Activated T-helper 1 cell treated with anti-CD3 and anti-CD28 coated beads, Interleukin-2, amount 50 U/mL, for 16 hours (primary cell): Measurements from ENCODE around the gene RNF19B.
A peak's percentile ranks its signal among the peaks of the same experiment; 100 is the strongest.

Experiments used
- DNase-seq, 2 donors: peaks; one replicate each; pipeline ENCODE4 v3.0.0-alpha.2; 2020; ENCODE audit warnings: low read depth in 1 of 2, low spot score in 1 of 2

Gene RNF19B

DNA sequence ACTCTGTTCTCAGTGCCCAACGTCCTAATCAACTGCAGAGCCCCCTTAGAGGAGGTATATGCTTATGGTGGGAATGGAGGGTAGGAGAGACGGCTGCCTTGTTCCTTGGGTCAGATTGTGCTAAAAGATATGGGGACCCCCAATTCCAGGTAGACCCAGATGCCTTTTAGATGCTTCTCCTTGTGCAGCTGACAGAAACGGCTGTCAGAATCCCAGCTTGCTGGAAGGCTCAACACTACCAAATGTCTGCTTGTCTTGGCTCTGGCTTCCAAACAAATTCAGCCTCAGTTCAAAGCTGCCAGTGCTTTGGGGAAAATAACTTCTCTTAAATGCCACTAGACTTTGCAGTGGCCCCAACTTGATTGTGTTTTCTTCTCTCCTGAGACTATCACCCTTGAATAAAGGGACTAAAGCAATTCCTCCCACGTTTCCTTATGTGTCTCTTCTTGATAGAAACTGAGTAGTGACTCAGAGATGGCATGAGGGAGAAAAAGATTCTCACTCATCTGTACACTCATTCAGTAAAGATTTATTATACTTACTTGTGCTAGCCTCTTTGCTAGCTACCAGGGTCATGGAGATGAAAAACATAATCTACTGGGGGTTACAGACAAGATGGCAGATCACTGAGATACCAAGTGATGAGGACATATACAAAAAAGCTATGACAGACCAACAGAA, 3.4 kb upstream of the RNF19B start:
- DNase-seq: no peak

DNA sequence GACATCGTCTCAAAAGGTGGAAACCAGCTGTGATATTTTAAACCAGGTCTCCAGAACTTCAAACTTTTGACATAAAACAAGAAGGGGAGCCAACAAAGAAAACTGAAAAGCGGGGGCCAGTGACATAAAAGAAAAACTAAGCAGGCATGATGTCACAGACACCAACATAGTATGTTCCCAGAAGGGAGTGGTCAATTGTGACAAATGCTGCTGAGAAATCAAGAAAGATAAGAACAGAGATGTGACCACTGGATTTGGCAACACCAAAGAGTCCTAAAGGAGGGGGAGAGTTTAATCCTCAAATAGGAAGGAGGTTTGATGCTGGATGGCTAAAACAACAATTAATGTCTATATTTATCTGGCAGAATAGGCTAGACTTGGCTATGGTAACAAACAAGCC, 2.3 kb upstream of the RNF19B start:
- DNase-seq: no peak

DNA sequence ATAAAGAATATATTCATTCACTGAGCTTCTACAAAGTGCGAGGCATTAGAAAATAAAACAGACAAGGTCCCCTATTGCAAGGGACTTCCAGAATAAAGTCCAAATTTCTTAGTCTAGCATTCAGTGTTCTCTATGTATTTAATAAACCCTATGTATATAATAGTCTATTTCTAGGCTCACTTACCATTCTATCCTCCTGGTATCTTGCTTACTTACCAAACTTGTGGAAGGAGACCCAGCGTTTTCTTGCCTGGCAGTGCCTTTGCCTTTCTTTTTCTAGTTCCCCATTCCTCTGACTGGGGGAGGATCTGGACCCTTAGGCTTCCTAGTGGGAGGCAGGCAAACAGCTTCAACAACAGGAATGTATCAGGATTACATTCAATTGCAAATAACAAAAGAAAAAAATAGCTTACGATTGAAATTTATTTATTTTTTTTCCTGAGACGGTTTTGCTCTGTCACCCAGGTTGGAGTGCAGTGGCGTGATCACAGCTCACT, 690 bp upstream of the RNF19B start:
- DNase-seq: no peak

DNA sequence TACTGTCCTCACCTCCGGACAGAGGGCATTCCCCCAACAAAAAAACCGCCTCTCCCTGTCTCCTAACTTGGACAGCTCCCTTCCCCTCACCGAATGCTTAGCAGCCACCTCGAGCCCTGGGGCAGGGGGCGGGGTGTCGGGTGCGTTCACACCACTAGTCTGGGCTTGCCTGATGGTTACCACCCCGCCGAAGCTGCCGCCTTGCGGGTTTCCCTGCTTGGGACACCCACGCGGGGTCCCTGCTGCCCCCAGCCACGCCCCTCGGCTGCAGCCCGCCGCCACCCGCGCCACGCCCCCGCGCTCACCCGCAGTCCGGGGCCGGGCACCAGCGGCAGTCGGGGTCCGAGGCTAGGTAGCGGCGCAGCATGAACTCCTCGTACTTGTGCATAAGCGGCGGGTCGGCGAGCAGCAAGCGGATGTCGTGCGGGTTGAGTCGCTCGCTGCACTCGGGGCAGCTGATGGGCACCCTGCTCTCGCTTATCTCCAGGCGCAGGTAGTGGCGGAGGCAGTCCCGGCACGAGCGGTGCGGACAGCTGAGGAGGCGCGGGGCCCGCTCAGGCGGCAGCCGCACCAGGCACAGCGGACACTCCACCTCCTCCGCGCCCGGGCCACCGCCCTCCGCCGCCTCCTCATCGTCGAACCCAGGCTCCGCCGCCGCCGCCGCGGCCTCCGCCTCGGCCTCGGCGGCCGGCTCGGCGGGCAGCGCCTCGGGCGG, 706 bp downstream of the RNF19B start:
- peak; percentile 22 to 52 for DNase-seq

DNA sequence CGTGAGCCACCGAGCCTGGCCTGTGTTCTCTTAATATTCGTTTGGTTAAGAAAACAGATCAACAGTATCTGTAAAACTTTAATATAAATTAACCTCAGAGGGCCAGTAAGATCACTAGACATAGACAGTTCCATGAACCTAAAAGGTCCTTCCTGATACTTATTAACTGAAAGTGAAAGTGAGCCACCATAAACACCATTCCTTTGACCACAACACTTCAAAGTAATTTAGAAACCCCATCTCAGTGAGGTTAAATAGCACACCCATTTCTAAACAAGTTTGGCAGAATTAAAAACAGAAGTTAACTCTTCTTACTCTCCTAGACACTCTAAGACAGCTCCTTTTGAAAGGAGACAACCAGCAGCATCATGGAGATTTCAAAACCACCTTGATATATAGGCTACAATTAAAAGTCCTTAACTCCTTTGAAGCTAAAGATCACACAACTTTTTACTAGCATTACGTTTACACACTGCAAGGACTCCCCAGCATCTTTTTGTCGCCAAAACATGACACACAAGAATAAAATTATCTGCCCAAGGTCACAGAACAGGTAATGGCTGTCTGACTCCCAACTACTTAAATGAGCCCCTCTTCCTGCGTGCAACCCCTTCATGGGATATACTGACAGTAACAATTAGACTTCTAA, 2.2 kb downstream of the RNF19B start:
- no peak for DNase-seq

DNA sequence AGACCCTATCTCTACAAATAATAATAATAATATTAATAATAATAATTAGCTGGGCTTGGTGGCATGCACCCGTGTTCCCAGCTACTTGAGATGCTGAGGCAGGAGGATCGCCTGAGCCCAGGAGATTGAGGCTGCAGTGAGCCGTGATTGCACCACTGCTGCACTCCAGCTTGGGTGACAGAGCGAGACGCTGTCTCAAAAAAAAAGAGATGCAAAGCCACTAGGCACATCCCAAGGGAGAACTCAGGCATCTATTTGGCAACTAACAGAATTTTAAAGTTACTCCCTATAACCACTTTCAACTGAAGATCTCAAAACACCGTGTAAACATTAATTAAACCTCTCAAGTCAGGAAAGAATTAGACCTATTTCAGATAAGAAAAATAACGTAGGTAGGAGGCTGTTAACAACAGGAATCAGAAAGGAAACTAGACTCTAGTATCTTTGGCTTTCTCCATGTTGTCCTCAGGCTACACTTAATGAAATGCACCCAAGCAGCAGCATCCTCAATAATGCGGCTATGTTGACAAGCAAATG, 3.7 kb downstream of the RNF19B start:
- no peak for DNase-seq

DNA sequence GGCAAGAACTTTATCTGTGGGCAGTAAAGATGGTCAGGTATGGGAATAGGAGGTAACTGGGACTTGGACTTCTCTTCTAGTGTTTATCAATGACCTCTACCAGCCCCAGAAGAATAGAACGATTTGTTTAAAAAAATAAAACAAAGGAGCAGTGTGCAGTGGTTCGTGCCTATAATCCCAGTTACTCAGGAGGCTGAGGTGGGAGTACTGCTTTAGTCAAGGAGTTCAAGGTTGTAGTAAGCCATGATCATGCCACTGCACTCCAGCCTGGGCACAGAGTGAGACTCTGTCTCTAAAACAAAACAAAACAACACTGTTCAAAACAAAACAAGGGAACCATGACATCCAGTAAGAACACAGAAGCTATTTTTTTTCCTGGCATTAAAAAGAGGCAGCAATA, 4.3 kb downstream of the RNF19B start:
- DNase-seq: no peak

DNA sequence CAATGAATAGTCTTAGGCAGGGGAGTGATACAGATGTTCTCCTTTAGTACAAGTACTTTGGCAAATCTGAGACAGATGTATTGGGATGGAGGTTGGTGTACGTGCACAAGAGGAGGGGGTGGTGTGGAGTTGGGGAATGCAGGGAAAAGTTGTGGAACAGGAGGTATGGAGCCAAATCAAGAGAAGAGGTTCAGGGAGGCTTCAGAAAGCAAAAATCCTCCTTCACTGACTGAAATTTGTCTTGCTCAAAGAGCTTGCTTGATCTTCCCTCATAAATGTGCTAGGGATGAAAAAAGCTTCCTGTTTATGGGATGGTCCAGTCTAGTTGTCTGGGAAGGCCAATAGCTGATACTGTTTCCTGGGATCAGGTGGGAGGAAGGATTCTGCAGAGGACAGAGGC, 5.8 kb downstream of the RNF19B start:
- no peak for DNase-seq

DNA sequence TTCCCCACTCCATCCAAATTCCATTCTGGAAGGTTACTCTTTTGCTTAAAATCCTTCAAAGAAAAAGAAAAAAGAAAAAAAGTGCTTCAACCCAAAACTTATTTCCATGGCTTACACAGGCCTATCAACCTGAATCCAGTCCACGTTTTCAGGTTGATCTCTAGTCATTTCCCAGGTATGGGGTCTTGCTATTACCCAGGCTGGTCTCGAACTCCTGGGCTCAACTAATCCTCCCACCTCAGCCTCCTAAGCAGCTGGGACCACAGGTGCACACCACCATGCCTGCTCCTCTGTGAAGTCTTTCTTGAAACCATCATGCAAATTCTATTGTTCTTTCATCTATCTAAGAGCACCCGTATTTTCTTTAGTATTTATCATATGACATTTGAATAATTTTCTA, 7.6 kb downstream of the RNF19B start:
- DNase-seq: no peak

DNA sequence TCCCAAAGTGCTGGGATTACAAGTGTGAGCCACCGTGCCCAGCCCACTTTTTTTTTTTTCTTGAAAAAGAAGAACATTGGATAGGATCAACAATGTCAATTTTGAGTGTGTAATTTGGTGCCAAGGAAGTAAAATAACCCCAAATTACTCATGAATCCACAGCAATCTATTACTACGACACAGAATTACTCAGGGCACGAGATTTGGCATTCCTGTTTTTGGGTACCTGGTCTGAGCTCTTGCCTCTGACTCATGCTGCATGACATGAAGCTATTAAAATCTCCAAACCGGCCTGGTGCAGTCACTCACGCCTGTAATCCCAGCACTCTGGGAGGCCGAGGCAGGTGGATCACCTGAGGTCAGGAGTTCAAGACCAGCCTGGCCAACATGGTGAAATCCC, 10.4 kb downstream of the RNF19B start:
- no peak for DNase-seq

DNA sequence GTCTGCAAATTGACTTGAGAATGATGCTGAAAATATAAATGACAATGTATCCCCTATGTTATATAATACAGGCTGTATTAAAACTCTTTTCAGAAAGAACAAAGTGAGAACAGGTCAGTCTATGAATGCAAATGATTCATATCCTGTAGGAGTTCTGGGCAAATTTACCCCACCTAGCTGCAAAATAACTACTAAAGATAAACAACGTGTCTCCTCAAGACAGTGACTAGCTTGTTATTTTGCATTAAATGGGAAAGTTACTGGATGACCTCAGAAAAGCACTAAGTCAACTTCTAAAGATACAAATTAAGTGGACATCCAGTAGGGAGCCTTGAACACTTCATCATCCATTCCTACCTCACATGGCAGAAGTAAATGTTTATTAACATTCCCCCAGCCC, 11.1 kb downstream of the RNF19B start:
- no peak for DNase-seq

DNA sequence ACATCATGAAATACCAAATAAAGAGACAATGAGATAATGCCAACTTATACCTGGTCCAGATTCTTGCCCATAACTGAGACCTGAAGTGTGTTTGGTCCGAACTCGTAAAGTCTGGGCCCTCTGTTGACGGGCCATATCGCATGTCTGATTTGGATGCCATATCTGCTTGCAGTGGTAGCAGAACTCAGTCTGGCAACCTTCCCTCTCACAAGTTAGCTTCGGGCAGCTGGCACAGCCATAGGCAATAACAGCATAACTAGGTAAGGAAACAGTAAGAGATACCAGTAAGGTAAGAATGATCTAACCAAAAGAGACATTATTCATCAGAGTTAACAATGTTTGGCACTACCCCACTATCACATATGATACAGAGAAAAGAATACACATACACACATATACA, 15.1 kb downstream of the RNF19B start:
- no peak for DNase-seq

DNA sequence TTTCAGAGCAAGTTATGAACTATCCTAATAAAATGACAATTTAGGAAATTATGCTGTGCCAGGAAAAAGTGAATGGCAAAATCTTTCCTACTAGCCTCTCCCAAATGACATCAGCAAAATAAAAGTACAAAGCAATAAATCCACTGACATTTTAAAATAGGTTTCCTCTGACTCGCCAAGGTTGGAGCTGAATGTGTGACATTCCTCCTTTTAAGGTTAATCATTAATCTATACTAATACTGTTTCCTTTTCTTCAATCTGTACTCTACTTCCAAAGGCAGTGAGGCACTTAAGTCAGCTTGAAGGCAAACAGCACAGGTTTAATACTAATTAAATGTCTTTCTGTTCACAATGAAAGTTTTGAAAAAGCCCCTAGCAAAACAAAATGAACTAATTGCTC, 15.7 kb downstream of the RNF19B start:
- no peak for DNase-seq

DNA sequence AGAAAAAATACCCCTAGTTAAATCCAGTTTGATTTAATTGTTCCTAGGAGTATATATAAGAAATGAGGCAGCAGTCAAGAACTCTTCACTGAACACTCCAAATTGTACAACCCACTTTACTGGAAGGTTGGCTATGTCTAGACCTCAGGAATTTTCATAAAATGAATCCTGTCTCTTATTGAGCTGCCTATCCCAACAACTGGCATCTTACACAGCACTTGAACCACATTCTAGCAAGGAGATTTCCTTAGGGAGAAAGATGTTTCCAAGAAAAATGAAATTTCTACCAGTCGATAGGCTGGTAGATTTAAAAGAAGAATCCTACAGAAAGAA, 16.3 kb downstream of the RNF19B start:
- DNase-seq: no peak

DNA sequence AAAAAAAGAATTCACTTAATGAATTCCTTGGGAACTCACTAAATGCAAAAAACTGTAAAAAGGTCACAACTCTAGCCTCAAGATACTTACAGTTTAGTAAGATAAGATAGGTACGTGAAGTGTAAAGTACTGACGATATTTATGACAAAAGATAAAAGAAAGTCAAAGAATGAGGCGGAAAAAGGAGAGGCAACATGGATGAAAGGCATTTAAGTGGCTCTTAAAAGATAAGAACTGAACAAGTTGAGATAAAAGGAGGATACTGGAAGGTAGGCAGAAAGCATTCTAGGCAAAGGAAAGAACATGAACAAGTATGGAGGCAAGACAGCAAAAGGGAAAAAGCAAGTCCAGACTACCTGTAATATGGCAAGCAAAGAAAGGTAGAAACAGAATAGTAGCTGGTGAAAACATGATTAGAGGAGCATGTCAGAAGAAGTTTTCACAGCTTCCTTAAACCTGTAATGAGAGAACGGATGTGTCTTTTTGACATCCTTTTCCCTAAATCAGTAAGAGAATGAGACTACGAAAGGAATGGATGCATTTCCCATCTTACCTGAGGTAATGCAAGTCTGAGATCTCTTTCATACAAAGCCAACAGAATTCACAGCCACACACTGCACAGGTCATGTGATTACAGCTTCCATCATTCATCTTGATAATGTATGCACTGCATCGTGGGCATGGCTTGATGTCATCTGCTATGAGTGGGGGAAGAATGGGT, 16.8 kb downstream of the RNF19B start:
- no peak for DNase-seq

DNA sequence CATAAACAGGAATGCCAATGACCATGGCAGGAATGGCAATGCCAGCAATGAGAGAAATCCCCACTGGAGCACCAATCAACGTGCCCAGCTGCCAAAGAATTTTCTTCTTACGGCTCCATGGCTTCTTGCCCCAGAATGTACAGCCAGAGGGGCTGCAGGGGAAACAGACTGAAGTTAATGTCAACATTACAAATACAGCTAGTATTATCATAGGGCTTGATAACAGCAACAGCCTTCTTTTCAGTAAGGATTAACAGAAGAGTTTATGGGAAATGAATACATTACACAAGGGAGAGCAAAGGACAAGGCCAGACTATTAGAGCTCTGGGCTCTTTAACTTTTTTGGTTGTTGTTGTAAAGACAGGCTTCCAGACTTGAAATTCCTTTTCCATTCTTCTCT, 18.2 kb downstream of the RNF19B start:
- DNase-seq: no peak

DNA sequence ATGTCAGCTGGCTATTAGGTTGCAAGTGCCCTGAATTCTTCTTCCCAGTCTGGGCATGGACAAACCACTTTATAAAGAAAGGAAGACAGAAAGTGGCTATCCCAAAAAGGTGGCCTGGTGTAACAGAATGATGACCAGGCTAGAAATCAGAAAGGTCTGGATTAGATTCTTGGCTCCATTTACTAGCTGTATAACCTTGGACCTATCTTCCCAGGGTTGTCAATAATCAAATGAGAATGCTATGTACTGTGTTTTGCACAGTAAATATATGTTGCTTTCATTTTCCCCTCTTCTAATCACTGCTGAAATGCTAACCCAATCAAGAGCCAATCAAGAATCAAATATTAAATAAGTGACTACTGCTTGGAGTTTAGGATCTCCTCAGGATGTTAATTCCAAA, 20.4 kb downstream of the RNF19B start:
- no peak for DNase-seq

DNA sequence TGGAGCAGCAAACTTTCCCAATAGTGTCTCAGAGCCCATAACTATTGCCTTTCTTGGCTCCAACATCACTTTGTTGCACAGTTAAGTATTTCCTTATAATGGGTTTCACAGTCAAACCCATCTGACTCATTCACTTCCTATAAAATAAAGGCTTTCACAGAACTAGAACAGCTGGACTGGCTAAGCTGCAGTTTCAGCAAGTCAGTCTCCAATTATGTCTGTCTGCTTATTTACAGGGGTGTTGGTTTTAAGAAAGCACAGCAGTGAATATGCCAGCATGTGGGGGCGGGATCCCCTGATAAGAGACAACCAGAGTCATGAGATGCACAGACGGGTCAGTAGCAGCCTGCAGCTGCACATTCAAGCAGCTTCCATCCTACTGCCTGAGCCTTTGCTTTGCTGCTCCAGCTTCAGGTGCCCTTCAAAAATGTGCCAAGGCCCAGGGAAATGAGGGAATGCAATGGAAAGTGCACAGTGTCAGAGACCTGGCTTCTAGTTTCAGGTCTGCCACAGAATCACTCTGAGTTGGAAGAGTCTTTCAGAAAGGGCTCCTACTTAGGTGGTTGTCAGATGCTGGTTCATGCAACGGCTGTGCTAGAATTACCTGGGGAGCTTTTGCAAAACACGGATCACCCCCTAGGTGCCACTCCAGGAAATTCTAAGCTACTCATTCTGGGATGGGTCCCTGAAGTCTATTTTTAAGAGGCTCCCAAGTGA, 24.8 kb downstream of the RNF19B start:
- no peak for DNase-seq

DNA sequence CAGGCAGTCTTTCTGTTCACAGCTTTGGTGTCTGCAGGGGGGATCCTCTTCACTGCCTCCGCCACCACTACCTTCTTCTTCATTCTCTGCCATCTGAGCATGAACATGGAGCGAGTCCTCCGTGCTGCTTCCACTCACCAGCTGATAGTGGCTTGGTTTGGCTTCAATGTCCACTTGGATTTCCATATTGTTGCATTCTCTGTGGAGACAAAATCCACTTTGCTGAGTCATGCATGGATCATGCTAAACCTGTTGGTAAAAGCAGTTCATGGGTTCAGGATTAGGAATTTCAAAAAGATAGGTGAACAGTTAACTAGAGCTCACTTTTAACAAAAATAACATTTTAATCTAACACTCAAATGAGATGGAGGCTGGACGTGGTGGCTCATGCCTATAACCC, 27.5 kb downstream of the RNF19B start:
- no peak for DNase-seq

DNA sequence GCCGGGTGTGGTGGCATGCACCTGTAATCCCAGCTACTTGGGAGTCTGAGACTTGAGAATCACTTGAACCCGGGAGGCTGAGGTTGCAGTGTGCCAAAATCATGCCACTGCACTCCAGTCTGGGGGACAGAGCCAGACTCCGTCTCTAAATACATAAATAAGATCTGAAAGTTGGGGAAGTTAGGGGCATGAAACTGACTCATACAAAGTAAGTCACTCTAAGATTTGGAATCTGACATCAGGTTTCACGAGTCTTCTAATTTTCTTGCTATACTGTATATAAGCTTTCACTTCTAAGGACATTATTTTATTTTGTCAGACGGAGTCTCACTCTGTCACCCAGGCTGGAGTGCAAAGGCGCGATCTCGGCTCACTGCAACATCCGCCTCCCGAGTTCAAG, 30.1 kb downstream of the RNF19B start:
- DNase-seq: no peak

DNA sequence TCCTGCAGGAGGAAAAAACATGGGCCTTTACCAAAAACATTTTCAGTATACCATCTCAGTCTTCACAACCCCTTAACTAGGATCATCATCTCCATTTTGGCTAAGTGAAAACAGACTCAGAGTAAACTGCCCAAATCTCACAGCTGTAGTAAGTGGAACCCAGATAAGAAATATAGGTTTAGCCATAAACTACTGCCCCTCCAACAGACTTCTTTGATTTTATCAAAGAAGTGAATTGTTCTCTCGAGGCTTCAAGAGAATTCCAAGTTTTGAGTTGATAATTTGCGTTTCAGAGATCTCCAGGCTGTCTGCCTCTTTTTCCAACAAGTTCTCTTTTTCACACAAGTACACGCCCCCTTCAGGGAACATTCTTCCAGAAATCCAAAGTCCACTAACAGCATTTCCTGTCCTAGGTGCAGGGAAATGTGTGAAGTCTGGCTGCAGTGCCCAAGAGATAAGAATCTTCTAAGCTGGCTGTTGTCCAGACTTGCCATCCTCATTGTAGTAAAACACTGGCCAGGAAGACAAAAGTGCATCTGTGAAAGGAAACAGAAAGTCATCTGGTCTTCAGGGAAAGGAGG, 30.8 kb downstream of the RNF19B start:
- no peak for DNase-seq
